A673 (cell line): Measurements from ENCODE around the gene LRGUK.

Source experiments
- CTCF ChIP-seq: fragments of 300-800, 200-600 bp; sonication (generic); conservative IDR thresholded peaks from 2 replicates; pipeline ENCODE4 v1.5.1; 2017; ENCODE audit warnings: low read depth, mild to moderate bottlenecking, antibody characterized with exemption, low read length, moderate library complexity, mixed read lengths
- EZH2 ChIP-seq: fragments of 200-600 bp; sonication (generic); IDR thresholded peaks from 2 replicates; pipeline ENCODE4 v1.6.1; 2017; ENCODE audit warnings: borderline replicate concordance, low read depth, mild to moderate bottlenecking, mixed read lengths, antibody characterized with exemption, low read length; ENCODE audit not compliant: poor library complexity, severe bottlenecking

DNA sequence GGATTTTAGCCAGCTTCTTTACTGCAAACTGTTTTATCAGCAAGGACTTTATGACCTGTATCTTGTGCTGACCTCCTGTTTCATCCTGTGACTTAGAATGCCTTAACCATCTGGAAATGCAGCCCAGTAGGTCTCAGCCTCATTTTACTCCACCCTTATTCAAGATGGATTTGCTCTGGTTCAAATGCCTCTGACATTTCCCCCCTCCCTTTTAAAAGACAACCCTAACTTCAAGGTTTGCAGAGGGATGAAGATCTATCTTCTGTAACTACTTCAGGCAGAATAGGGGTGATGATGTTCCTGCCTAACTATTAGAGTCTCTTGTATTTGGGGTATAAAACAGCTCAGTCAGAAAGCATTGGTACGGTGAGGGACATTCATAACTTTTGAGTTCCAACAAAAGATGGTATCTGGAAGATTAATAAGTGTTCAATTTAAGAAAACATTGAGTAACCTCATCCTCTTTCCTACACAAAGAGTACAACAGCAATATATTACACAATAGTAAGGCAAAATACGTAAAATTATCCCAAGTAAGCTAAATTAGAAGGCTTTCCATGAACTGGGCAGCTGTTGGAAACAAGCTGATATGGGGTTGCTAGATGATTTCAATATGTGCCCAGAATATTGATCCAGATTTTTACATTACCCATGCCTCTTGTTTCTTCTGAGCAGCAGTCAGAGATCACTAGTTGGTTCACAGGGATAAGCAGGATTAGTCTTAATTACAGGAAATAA, 40.0 kb upstream of the LRGUK start:
- no peak for TF ChIP-seq CTCF
- no peak for TF ChIP-seq EZH2
